Right ventricle myocardium superior (tissue), 1 donor: Measurements from ENCODE around the gene HAGH. TPM values are rescaled to one million over a fixed set of nuclear protein-coding genes. Genes with fewer than 3 reads are reported as not detected.
"Not testable (repeated sequence)": the region's sequence is repeated elsewhere in the genome, so short reads cannot be mapped to it uniquely, and the experiment has no call there.

Experiments
- ATAC-seq: fragments of 200-7000 bp; cut with Tn5 transposase; one replicate; pipeline ENCODE4 v1.9.1; 2020; ENCODE audit warnings: mild to moderate bottlenecking; ENCODE audit not compliant: poor library complexity
- DNase-seq: peaks from one replicate; pipeline ENCODE4 v3.0.0-alpha.2; 2020
- intact Hi-C: fragments of 100-400 bp; cut with DNase I; formaldehyde crosslinking; loops from one replicate; pipeline ENCODE4 v1.11.2; 2022
- total RNA-seq: library from RNA; stranded (reverse); fragmentation: NEBNext Ultra II Directional; extraction: Animal tissue kit (Norgen Biotek cat#: 25700); gene quantifications from one replicate; pipeline ENCODE4 v1.2.1, GENCODE V29; 2021
- donor health status: DM: no; HTN: yes; CAD: no; lungs with severe emphysema.

Gene HAGH
- total RNA-seq, 1 donor from 2014 or later, result 163 TPM

DNA sequence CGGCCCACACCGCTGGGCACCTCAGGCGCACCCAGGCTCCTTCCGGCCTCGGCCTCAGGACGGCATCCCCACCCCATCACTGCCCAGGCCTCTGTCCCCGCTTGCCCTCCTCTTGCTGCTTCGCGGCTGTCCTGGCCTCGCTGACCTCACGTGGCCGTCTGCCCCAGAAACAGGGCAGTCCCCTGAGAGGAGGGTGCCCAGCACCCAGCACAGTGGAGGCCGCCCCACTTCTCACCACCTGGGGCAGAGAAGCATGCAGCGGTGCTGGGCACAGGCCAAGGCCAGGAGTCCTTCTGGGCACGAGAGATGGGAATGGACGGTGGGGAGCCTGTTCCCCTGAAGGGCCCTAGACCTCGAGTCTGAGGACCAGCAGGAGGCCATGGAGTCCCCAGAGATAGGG is 8.9 kb downstream of the HAGH start:
- DNase-seq, result no peak
- intact Hi-C loops, result no loop called here
- ATAC-seq, result no peak

DNA sequence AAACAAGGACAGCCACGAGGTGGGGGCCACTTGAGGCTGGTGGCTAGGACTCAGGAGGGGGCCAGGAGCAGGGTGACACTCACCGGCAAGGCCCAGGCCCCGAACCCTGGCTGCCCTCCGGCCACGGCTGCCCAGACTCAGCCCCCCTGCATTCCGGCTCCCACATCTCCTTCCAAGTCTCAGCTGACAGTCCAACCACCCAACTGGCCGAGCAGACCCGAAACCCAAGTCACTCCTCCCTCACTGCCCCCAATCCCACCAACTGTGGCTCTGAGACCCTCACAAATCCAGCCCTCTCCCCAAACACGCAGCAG is 9.4 kb downstream of the HAGH start:
- DNase-seq, result no peak
- no peak for ATAC-seq
- intact Hi-C loops, result no loop called here

DNA sequence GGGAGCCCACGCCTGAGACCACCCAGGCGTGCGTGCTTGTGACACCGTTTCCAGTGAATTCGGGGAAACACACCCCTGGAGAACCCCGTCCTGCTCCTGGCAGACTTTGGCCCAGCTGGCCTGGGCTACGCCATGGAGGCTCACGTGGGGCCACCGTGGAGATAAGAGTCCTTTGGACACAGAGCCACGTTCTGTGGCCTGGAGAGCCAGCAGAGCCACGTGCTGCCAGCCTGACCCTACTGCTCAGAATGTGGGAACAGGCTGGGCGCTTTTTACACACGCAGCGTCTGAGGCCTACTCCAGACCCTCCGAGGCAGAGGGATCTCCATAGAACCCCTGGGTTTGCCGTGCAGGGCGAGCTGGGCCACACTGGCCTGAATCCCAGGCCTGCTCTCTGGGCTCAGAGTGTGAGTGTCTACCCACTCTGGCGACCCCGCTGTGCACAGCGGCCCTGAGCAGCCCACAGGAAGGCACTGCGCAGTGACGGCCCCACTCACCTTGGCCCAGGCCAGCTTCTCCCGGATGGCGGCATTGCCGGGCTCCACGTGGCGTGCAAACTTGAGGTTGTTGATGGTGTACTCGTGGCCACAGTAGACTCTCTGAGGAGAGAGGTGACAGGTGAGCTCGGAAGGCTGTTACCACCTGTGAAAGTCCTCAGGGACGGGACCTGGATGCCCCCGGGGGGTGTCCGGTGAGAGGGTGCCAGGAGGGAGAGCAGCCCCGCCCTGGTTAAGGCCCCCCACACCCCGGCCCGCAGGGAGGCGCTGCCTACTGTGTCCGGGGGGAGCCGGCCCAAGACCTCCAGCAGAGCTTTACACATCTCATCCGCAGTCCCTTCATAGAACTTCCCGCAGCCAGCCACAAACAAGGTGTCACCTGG is 10.0 kb downstream of the HAGH start:
- intact Hi-C loops, result no loop called here
- ATAC-seq, result no peak
- DNase-seq, result no peak

DNA sequence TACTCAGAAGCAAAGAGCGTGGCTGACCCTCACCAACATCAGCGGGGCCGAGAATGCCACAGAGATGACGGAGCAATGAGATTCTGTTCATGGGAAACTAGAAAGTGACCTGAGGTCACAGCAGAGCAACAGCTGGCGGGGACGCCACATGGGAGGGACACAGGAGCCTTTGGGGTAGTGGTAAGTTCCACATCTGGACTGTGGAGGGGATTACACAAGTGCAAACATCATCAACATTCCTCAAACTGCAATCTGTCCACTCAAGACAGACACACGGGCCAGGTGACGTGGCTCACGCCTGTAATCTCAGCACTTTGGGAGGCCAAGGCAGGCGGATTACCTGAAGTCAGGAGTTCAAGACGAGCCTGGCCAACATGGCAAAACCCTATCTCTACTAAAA is 11.2 kb downstream of the HAGH start:
- DNase-seq (no peak), ATAC-seq (no peak)
- intact Hi-C loops, result no loop called here

DNA sequence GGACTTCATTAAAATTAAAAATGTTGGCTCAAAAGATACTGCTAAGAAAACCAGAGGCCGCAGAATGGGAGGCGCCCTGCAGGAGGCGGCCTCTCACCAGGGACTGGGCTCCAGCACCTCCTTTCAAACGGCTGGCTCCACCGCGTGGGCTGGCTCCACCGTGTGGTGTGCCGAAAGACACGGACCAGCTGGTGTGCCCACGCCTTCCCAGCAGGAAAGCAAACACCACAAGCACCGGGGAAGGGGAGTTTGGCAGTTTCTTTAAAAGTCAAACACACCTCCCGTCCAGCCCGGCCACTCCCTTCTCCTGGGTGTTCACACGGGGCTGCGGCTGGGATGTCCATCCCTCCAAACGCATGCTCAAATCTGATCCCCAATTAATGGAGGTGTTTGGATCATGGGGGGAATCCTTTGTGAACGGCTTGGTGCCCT is 13.9 kb downstream of the HAGH start:
- DNase-seq, result peak; percentile 85
- intact Hi-C loops, result no loop called here
- peak; percentile 93 for ATAC-seq

DNA sequence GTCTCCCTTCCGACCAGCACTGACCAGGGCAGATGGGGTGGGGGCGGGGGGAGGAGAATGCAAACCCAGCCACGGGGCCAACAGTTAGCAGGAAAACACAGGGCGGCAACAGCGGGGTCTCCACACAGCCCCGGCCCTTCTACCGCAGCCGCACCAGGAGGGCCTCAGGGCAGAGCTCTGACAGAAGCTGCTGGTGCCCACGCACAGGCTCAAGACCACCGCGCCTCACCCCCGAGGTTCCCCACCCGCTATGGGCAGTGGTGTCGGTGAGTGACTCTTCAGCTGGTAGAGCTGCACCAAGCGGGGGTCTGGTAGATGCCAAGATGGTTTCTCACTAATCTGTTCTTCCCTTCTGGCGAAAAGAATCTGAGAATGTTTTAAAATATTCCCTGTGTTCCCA is 16.1 kb downstream of the HAGH start:
- ATAC-seq (no peak), DNase-seq (no peak)
- intact Hi-C loops, result no loop called here

DNA sequence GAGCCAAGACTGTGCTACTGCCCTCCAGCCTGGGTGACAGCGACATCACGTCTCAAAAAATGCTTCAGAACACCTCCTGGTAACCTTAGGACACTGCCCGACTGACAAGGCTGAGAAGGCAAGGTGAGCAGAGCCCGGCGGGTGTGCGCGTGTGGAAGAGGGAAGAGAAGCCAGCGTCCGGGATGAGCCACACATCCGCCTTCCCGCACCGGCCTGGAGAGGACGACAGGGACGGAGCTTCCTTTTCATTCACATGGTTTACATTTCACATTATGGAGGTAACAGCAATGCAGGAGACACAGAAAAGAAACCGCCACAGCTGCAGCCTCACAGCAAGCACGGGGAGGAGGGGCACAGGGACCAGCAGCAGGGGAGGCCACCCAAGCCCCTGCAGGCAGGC is 16.5 kb downstream of the HAGH start:
- no peak for ATAC-seq
- intact Hi-C loops, result no loop called here
- DNase-seq, result no peak

DNA sequence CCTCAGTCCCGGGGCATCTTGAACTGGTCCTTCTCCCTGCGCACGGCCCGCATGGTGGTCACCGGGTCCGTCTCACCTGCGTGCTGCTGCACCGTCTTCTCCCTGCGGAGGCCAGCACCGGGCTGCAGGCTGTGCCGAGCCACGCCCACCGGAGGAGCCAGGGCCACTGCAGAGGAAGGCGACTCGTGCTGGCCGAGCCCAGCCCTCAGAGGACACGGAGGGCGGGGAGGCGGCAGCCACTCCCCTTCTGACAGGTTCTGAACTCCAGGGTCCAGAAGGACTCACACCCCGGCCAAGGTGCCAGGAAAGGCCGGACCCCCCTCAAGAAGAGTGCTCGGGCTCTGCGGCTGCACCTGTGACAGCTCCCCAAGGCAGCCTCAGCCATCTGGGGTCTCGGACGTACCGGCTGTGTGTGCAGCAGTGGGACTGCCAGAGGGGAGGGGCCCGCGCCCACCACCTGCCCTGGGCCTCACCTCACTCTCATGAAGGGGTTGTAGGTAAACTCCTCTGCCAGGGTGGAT is 17.3 kb downstream of the HAGH start:
- ATAC-seq (no peak), DNase-seq (no peak)

DNA sequence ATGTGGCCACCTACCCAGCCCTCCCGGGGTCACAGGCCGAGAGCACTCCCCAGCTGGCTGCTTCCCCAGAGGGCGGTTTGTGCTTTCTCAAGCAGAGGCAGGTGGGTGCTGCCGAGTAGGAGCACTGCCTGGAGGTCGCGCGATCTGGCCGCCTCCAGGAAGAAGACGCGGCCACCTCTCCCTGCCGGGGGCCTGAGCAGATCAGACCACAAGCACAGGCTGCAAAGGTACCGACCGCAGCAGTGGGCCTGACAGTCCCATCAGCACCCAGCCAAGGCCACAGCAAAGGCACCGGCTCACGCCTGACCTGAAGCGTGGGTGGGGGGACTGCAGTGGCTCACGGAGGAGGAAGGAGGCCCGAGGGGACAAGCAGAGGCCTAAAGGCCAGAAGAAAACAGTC is 17.9 kb downstream of the HAGH start:
- intact Hi-C loops, result no loop called here
- no peak for DNase-seq
- ATAC-seq, result no peak

More for the DNA sequence above, 17.3 kb downstream of the HAGH start:
- intact Hi-C loops, result no loop called here

DNA sequence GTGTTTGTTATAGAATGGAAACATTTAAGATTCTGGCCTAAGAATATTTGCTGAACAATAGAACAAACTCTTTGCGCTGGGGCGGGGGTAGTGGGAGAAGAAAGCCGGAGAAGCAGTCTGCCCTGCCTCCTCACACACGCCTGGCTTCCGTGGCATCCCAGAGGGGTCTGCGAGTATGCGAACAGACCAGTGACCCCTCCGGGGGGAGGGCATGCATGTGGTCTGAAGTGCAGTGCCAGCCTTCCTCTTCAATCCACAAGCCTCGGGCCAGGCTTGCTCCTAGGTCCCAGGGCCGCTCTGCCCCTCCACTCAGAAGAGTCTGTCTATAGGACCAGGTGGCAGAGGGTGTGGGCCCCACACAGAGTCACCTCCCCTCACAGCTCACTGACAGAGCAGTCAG is 19.0 kb downstream of the HAGH start:
- intact Hi-C loops, result no loop called here
- DNase-seq (no peak), ATAC-seq (no peak)

DNA sequence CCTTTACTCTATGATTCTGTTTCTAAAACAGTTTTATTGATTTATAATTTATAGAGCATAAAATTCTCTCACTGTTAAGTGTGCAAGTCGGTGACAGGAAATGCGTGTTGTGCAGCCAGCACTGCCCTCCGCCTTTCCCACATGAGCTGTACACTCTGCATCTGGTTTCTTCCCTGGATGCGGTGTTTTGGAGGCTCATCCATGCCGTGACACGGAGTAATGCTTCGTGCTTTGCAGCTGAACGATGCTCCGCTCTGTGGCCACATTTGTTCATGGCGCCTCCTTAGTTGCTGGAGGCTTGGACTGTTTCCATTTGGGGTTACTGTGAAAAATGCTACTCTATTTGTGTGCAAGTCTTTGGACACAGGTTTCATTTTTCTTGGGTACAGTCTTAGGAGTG is 25.9 kb downstream of the HAGH start:
- no peak for DNase-seq
- intact Hi-C loops, result no loop called here
- ATAC-seq, result no peak

DNA sequence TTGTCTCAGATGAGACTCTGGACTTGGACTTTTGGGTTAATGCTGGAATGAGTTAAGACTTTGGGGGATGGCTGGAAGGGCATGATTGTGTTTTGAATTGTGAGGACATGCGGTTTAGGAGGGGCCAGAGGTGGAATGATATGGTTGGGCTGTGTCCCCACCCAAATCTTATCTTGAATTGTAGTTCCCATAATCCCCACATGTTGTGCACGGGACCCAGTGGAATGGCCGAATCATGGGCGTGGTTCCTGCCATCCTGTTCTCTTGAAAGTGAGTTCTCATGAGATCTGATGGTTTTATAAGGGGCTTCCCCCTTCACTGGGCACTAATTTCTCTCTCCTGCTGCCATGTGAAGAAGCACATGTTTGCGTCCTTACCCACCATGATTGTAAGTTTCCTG is 27.4 kb downstream of the HAGH start:
- DNase-seq, ATAC-seq, intact Hi-C loops: not testable (repeated sequence)

DNA sequence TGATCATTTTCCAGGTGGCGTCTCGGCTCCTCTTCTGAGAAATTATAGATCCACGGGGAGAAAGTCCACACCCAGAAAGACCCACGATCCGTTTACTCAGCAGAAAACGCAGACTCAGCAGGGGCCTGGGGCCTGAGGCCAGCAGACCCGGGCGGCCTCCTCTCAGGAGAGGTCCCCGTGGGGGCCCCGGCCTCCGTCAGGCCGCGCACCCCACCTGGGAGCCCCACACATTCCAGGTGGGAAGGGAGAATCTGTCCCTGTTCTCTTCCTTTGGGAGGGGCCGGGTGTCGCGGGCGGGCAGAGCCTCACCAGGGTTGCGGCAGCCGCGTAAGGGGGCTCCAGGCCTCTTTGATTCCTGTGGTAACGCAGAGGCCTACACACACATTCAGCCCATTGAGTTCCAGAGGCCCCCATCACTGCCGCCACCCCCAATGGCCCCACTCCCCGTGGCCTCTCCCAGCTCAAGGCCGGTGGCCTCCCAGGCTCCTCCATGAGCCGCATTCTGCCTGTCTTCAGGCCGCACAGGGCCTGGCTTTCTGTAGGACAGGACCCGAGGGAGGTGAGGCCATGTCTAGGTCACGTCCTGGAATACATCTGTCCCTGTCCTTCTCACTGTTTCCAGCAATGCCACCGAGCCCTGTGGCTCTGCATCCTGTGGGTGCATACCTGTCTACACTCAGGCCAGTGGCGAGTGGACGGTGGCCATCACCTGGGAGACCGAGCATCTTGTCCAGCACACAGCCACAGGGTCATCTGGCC is 31.5 kb downstream of the HAGH start:
- DNase-seq (no peak), ATAC-seq (no peak)
- intact Hi-C loops, result no loop called here

DNA sequence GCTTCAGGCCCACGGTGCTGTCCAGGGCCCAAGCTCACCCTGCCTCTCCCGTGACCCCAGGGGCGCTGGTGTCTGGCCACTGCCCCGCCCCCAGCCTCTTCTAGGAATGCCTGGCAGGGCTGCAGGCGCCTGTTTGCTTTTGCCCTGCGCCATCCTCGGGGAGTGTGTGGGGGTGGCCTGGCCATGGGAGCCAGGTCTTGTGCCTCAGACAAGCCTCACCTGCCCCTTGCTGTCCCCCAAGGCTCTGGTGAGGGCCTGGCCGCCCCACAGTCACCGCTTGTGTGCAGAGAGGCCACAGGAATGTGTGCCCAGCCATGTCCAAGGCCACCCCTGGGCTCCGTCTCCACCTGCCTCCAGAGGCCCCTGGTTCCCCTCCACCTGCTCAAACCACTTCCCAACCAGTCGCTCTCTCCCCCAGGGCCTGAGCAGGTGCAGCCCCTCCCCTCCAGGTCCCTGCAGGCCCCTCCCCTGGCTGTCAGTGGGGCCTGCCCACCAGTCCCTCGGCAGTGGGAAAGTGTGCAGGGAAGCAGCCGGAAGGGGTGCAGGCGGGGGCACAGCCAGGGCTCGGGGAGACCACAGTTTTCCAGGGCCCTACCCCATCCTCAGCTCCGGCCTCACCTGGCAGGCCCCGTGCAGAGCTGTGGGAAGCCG is 32.3 kb downstream of the HAGH start:
- intact Hi-C loops, result no loop called here
- no peak for DNase-seq

DNA sequence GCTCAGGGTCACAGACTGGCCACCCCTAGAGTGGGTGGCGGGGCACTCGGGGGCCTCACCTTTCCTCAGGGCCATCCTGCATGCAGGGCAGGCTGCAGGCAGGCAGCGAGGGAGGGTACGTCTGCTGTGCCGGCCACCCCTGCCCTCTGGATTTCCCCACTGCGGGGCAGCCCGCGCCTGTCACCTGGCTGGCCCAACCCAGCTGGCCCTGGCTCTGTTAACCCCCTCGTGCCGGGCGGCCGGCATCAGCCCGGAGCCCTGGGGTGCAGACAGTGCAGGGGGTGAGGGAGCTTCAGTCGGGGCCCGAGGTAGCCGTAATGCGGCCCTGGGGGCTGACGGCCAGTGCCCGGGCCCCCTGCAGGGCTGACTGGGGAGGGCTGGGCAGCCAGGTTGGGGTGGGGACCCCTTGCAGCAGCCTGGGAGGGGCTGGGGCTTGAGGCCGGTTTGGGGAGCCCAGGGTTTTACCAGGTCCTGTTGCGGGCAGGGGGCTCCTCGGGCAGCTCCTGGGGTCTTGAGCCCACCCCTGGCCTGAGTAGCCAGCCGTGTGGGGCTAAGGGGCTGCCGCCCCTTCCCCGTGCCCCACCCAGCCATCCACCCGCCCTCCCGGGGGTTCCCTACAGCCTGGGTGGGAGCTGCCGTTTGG is 32.9 kb downstream of the HAGH start, which contains the start of gene IGFALS:
IGFALS (minus strand) TSS at position 128 of the 643 bp plus-strand sequence; CDS start at position 75, 53 bp downstream.
- intact Hi-C loops, result no loop called here
- DNase-seq (no peak), ATAC-seq (no peak)

More for the DNA sequence above, 32.3 kb downstream of the HAGH start:
- no peak for ATAC-seq

DNA sequence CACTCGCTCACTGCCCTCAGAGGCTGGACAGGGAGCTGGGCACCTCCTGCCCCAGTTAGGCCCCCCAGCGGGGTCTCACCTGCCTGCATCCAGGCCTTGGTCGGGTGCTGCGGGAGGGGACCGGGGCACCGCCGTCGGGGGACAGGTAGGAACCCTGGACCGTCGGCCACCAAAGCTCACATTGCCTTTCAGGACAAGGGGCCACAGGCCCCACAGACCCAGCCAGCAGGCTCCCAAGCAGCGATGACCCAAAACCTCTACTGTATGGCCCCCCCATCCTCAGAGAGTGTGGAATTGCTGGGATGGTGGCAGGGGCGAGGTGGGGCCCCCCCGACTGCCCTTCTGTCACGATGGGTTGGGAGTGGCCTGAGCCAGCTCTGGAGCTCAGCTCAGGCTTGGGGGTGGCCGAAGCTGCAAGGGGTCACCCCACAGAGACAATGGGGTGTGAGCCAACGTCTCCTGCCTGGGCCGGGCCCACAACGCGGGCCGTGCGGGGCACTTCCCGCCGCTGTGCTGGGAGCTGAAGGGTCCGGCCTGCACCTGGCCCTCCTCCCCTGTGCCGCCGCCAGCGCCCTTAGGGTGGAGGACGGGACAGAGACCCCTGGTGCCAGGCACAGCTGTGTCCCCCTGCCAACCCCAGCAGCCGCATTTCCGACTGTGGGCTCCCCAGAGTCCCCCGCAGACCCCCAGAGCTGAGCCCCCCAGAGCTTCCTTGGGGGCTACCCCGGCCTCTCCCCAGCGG is 33.6 kb downstream of the HAGH start:
- ATAC-seq (no peak), DNase-seq (no peak)
- intact Hi-C loops, result no loop called here

DNA sequence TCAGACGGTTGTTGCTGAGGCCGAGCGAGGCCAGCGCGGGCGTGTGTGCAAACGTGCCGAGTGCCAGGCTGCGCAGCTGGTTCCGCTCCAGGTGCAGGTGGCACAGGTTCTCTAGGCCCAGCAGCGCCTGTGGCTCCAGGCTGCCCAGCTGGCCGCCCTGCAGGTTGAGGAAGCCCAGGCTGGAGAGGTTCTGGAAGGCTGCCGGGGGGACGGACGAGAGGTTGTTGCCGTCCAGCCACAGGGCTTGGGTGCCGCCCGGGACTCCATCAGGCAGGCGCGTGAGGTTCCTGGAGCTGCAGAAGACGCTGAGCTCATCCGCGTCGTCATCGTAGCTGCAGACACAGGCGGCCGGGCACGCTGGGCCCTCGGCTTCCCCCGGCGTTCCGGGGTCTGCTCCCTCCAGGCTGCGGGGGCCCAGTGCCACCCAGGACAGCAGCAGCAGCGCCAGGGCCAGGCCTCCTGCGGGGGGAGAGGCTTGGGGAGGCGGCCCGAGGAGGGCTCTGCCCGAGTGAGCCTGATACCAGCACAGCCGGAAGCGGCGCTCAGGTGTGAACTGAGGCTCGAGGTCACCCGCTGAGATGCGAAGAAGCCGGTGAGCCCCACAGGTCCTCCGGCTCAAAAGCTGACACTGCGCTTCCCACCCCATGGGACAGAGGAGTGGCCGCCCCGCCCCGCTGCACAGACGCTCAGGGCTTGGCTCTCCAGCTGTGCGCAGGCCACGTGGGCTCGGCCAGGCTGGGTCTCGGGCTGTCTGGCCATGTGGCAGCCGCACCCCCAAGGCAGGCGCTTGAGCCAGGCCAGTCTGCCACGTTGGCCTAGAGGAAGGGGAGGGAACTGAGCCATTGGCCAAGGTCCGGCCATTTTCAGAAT is 34.4 kb downstream of the HAGH start:
- ATAC-seq, result no peak
- intact Hi-C loops, result no loop called here
- DNase-seq, result no peak
